C4-2B (cell line): ENCODE measurements around the gene UGT1A6.
"Not testable (repeated sequence)": the region's sequence is repeated elsewhere in the genome, so short reads cannot be mapped to it uniquely, and the experiment has no call there.

Experiments
- CTCF ChIP-seq: fragments of 450-650 bp; conservative IDR thresholded peaks from 2 replicates; pipeline ENCODE4 v1.5.1; 2017; ENCODE audit warnings: mild to moderate bottlenecking
- ZFX ChIP-seq: fragments of 450-650 bp; IDR thresholded peaks from 2 replicates; pipeline ENCODE4 v1.6.1; 2017

DNA sequence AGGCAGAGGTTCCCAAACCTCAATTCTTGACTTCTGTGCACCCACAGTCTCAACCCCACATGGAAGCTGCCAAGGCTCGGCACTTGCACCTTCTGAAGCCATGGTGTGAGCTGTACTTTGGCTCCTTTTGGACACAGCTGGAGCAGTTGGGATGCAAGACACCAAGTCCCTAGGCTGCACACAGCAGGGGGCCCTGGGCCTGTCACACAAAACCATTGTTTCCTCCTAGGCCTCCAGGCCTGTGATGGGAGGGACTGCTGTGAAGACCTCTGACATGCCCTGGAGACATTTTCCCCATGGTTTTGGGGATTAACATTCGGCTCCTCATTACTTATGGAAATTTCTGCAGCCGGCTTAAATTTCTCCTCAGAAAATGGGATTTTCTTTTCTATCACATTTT, 46.7 kb upstream of the UGT1A6 start:
- TF ChIP-seq CTCF, ZFX: not testable (repeated sequence)
